Transverse colon (tissue), 4 donors: ENCODE data around the gene GOLGA2. TPM values are rescaled to one million over a fixed set of nuclear protein-coding genes. Genes with fewer than 3 reads are reported as not detected.

Source experiments
- DNase-seq: peaks from one replicate; pipeline ENCODE4 v3.0.0-alpha.2; 2019
- H3K27ac ChIP-seq, 4 donors: fragments of 200-600 bp; sonication (generic); 2 replicates each; pipeline ENCODE4 v1.5.1; 2016 to 2018; ENCODE audit warnings: inconsistent platforms in 4 of 4
- H3K27me3 ChIP-seq: fragments of 200-600 bp; sonication (generic); 2 replicates; pipeline ENCODE4 v1.5.1; 2017; ENCODE audit warnings: inconsistent platforms
- H3K36me3 ChIP-seq, 4 donors: fragments of 200-600 bp; sonication (generic); 2 replicates each; pipeline ENCODE4 v1.5.1; 2017 to 2019; ENCODE audit warnings: inconsistent platforms in 4 of 4
- H3K4me1 ChIP-seq, 4 donors: fragments of 200-600 bp; sonication (generic); 2 replicates each; pipeline ENCODE4 v1.5.1; 2017 to 2020; ENCODE audit warnings: inconsistent platforms in 4 of 4
- H3K4me3 ChIP-seq, 4 donors: fragments of 200-600 bp; sonication (generic); 1 replicate in 1 of 4; 2 replicates in 3 of 4; pipeline versions ENCODE4 v1.5.1 to v1.6.1; 2017 to 2019; ENCODE audit warnings: inconsistent platforms in 4 of 4
- H3K9me3 ChIP-seq, 2 donors: fragments of 200-600 bp; sonication (generic); 2 replicates each; pipeline ENCODE4 v1.5.1; 2017 to 2019; ENCODE audit warnings: inconsistent platforms in 2 of 2
- CTCF ChIP-seq, 5 experiments: fragments of 200-600 bp in 3 of 5; fragments of 450-650 bp in 2 of 5; sonication (generic) in 3 of 5; IDR thresholded peaks; 1 replicate in 2 of 5; 2 replicates in 3 of 5; pipeline ENCODE4 v1.5.1; 2016 to 2017; ENCODE audit warnings: antibody characterized with exemption in 5 of 5, inconsistent platforms in 3 of 5, mild to moderate bottlenecking in 2 of 5, moderate library complexity in 1 of 5
- EP300 ChIP-seq: sonication (generic); formaldehyde crosslinking; IDR thresholded peaks from one replicate; pipeline ENCODE4 v1.6.1; 2017; ENCODE audit warnings: antibody characterized with exemption, low read depth
- POLR2A ChIP-seq: fragments of 450-650 bp; IDR thresholded peaks from one replicate; pipeline ENCODE4 v1.6.1; 2016; ENCODE audit warnings: antibody characterized with exemption, mild to moderate bottlenecking, moderate library complexity
- POLR2AphosphoS5 ChIP-seq, 3 donors: sonication (generic); formaldehyde crosslinking; IDR thresholded peaks; one replicate each; pipeline ENCODE4 v1.6.1; 2016; ENCODE audit warnings: antibody characterized with exemption in 3 of 3
- WGBS, 2 donors: methylation state at CpG; one replicate each; pipeline ENCODE4 v1.1.5; 2018; ENCODE audit warnings: low coverage in 1 of 2; 5-methylcytosine and 5-hydroxymethylcytosine counted together
- in situ Hi-C, 4 donors: fragments of 200-750 bp; cut with MboI; loops; one replicate each; pipeline versions ENCODE4 v1.15.0 to v1.15.1; 2017; ENCODE audit warnings: low sequenced_read_pairs in 3 of 4, low pct_ligation_motif_present in 1 of 4, low pct_unique_long_range_greater_than_20kb in 1 of 4
- intact Hi-C: fragments of 100-400 bp; cut with DNase I; formaldehyde crosslinking; loops from one replicate; pipeline ENCODE4 v1.15.1; 2023; ENCODE audit warnings: low total_unique reads
- total RNA-seq, 4 donors: library from RNA; depleted of rRNA; stranded (reverse); fragments of >200 nt; gene quantifications; one replicate each; pipeline ENCODE4 v1.1.0, GENCODE V29; 2016

Gene GOLGA2
- total RNA-seq, 4 donors from 2014 or later: 69.9 to 206 (median 75.5) TPM

GRCh38 chr9:128244091-128244836, 31.5 kb downstream of the GOLGA2 start:
- WGBS, 2 donors: 47% methylated on average over 13 of the region's 13 CpGs; no CpG with 5 or more reads in 1 of the 2 donors
- Histone ChIP-seq H3K27ac (peak overlapping the region; percentile 53 to 68 (median 62)), H3K36me3 (no peaks in the 10 kb centered on the region), H3K4me1 (peaks cover 2 to 12% (median 7%) of the 10 kb centered on the region in 4 donors), H3K27me3 (no peaks in the 10 kb centered on the region), H3K9me3 (no peaks in the 10 kb centered on the region), H3K4me3 (peak overlapping the region in 2 of 4 donors; percentile 11 to 29)
- no peak for DNase-seq
- TF ChIP-seq POLR2A: no peak
- TF ChIP-seq EP300: no peak
- TF ChIP-seq POLR2AphosphoS5 (IDR thresholded peaks at IDR 0.05): no peak
- no peak for TF ChIP-seq CTCF (IDR thresholded peaks at IDR 0.05)
- in situ Hi-C loops (no loop called here), intact Hi-C loops (no loop called here)

GRCh38 chr9:128243215-128244018, 32.4 kb downstream of the GOLGA2 start:
- Histone ChIP-seq H3K27me3 (no peaks in the 10 kb centered on the region), H3K36me3 (no peaks in the 10 kb centered on the region), H3K4me1 (peaks cover 2 to 12% (median 7%) of the 10 kb centered on the region in 4 donors), H3K27ac (peak overlapping the region; percentile 44 to 68 (median 57)), H3K9me3 (no peaks in the 10 kb centered on the region), H3K4me3 (no peak overlapping the region)
- no peak for TF ChIP-seq CTCF (IDR thresholded peaks at IDR 0.05)
- TF ChIP-seq POLR2A: no peak
- TF ChIP-seq POLR2AphosphoS5 (IDR thresholded peaks at IDR 0.05): no peak
- intact Hi-C loops: no loop called here
- WGBS, 2 donors: 55% methylated on average over 12 of the region's 13 CpGs; no CpG with 5 or more reads in 1 of the 2 donors
- in situ Hi-C loops: no loop called here
- no peak for DNase-seq

- Histone ChIP-seq H3K9me3 (no peaks in the 10 kb centered on the region), H3K4me3 (no peak overlapping the region), H3K4me1 (peaks cover 2 to 12% (median 7%) of the 10 kb centered on the region in 4 donors), H3K36me3 (no peaks in the 10 kb centered on the region), H3K27ac (peak overlapping the region; percentile 44 to 68 (median 57)), H3K27me3 (no peaks in the 10 kb centered on the region)
- WGBS, 2 donors: 61% methylated on average over 7 of the region's 7 CpGs; no CpG with 5 or more reads in 1 of the 2 donors
- in situ Hi-C loops: no loop called here
- TF ChIP-seq EP300 (no peak), POLR2AphosphoS5 (IDR thresholded peaks at IDR 0.05) (no peak), POLR2A (no peak), CTCF (IDR thresholded peaks at IDR 0.05) (no peak)
- intact Hi-C loops: no loop called here
- no peak for DNase-seq
These were observed 33.0 kb downstream of the GOLGA2 start for GRCh38 chr9:128242828-128243214.

- in situ Hi-C loops: no loop called here
- TF ChIP-seq POLR2AphosphoS5 (IDR thresholded peaks at IDR 0.05): no peak
- no peak for TF ChIP-seq POLR2A
- TF ChIP-seq EP300: no peak
- TF ChIP-seq CTCF (IDR thresholded peaks at IDR 0.05): no peak
- no peaks in the 10 kb centered on the region for H3K36me3 ChIP-seq
- no peak for DNase-seq
- H3K4me3 ChIP-seq: no peak overlapping the region
- 84% methylated on average over 4 of the region's 4 CpGs; no CpG with 5 or more reads in 1 of the 2 donors for WGBS, 2 donors
- no peaks in the 10 kb centered on the region for H3K27me3 ChIP-seq
- peak overlapping the region in 2 of 4 donors; percentile 44 to 68 for H3K27ac ChIP-seq
- peaks cover 2 to 12% (median 7%) of the 10 kb centered on the region in 4 donors for H3K4me1 ChIP-seq
- H3K9me3 ChIP-seq: no peaks in the 10 kb centered on the region
- intact Hi-C loops: no loop called here
These were observed 33.7 kb downstream of the GOLGA2 start for GRCh38 chr9:128242124-128242523.
